Astrocyte of the spinal cord (primary cell): ENCODE results near the gene ATP6V0E2.

Source experiments
- DNase-seq: peaks from one replicate; pipeline ENCODE4 v3.0.0; 2011; ENCODE audit warnings: low read depth, low spot score
- H3K4me3 ChIP-seq: 2 replicates; pipeline ENCODE4 v1.5.1; 2011; ENCODE audit warnings: low read depth, mild to moderate bottlenecking, low read length, moderate library complexity
- CTCF ChIP-seq: IDR thresholded peaks from 2 replicates; pipeline ENCODE4 v1.5.1; 2012; ENCODE audit warnings: low read depth, mild to moderate bottlenecking, low read length, inconsistent platforms
- in situ Hi-C: cut with HindIII; loops from 2 replicates; pipeline ENCODE4 v1.10.0; 2017; ENCODE audit warnings: low sequenced_read_pairs

The ATP6V0E2 gene

GRCh38 chr7:149833495-149834130, 40.2 kb upstream of the ATP6V0E2 start:
- no peak for TF ChIP-seq CTCF
- no peak overlapping the region for H3K4me3 ChIP-seq
- DNase-seq, result no peak
- in situ Hi-C loops, result no loop called here

DNA sequence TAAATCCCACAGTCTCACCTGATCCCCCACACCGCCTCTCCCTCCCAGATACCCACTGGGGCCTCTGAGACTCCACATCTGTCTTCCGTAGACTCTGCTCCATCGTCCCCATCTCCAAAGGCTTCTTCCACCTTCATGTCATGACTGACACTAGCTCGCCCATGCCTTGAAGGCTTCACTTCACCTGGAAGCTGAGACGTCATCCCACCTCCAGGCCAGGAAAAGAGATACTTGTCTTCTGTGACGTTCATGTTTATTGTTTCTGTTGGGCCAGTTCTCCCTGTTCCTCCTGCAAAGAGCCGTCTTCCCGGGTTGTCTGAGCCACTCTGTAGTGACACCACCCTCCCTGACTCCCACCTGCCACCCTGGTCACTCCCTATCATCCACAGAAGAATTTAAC, 39.2 kb upstream of the ATP6V0E2 start:
- no peak overlapping the region for H3K4me3 ChIP-seq
- no peak for DNase-seq
- in situ Hi-C loops, result no loop called here
- TF ChIP-seq CTCF, result no peak

DNA sequence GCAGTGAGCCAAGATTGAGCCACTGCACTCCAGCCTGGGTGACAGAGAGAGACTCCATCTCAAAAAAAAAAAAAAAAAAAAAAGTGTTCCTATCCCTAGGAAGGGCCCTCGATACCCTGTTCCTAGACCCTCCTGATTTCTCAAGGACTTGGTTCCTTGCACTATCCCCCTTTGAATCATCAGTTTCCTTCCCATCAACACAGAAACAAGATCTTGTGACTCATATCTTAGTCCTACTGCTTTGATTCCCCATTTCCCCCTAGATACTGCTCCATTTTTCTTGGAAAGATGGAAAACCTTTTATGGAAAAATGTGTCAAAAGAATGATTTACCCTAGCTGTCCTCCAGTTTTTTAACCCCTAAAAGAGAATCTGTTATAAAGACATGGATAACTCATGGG, 37.3 kb upstream of the ATP6V0E2 start:
- no peak for DNase-seq
- H3K4me3 ChIP-seq, result no peak overlapping the region
- in situ Hi-C loops, result no loop called here
- no peak for TF ChIP-seq CTCF

DNA sequence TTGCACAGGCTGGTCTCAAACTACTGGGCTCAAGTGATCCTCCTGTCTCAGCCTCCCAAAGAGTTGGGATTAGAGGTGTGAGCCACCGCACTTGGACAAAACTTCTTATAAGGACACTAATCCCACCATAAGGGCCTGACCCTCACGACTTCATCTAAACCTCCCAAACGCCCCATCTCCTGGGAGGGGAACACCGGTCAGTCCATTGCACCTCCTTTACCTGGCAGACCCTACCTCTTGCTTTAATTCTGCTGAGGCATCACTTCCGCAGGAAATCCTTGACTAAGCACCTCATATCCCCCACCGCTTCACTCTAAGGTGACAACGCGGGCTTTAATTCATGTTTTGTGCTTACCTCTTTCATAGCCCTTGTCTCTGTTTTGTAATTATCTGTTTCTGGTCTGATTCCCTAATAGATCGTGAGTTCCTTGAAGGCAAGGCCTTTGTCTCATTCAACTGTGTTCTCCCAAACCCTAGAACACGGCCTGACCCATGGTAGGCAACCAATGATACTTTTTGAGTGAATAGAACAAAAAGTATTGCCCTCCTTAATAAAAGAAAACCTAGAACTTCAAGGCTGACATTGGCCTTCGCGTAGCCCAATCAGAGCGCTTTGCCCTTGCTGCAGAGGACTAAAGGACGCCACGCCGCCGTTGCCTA, 36.1 kb upstream of the ATP6V0E2 start:
- no peak overlapping the region for H3K4me3 ChIP-seq
- DNase-seq, result no peak
- in situ Hi-C loops, result no loop called here
- no peak for TF ChIP-seq CTCF

GRCh38 chr7:149838224-149838991, 35.4 kb upstream of the ATP6V0E2 start, which contains the start of gene ZNF862:
ZNF862 (plus strand) TSS chr7:149838375; CDS start chr7:149838612, 237 bp downstream.
- in situ Hi-C loops, result no loop called here
- peak; percentile 99 for DNase-seq
- H3K4me3 ChIP-seq, result peak within 1 kb of the TSS; percentile 86
- TF ChIP-seq CTCF, result peak; percentile 0

DNA sequence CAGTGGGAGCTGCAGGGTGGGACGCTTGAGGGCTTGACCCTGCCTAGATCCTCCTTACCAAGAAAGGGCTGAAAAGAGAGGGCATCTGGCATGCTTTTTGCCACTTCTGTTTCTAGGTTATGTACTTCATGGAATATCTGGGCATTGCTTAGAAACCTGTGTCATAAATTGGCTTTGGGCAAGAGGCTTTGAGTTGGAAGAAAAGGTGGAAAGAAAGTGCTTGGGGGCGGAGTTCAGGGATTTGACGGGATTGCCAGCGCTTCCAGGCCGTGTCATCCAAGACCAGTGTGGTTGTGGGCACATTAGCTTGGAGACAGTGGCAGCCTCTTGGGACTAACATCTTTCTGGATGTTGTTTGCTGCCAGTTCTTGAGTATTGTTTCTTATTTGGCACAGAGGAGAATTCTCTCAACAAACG, 34.8 kb upstream of the ATP6V0E2 start:
- in situ Hi-C loops, result no loop called here
- TF ChIP-seq CTCF, result no peak
- peak; percentile 12 for DNase-seq
- H3K4me3 ChIP-seq, result peak overlapping the region; percentile 86
